Activated T-helper 17 cell treated with anti-CD3 and anti-CD28 coated beads, Interleukin-2, amount 50 U/mL, for 72 hours (primary cell): ENCODE results near the gene CGRRF1. TPM values are rescaled to one million over a fixed set of nuclear protein-coding genes. Genes with fewer than 3 reads are reported as not detected.

Source experiments
- total RNA-seq, 2 donors: library from RNA; stranded (reverse); gene quantifications; one replicate each; pipeline ENCODE4 v1.2.3, GENCODE V29; 2022

The CGRRF1 gene
- total RNA-seq, 2 donors from 2014 or later = 12.3 to 13.5 TPM

Other genes starting within 250 kb of the CGRRF1 start
- gene CDKN3, start 112.9 kb upstream of the CGRRF1 start, total RNA-seq = 10 to 100 TPM; 68.0 to 73.3 TPM
- gene CNIH1, start 68.5 kb upstream of the CGRRF1 start, total RNA-seq = 10 to 100 TPM; 56.1 to 60.8 TPM
- gene GMFB, start 20.9 kb upstream of the CGRRF1 start, total RNA-seq = 10 to 100 TPM; 22.8 to 34.8 TPM
- 1 to 10 TPM; 3.2 to 4.4 TPM for gene SAMD4A, start 57.2 kb downstream of the CGRRF1 start, total RNA-seq